ENCODE measurements around the gene C2CD2.

- no peak for TF ChIP-seq CTCF (IDR thresholded peaks at IDR 0.05)
- TF ChIP-seq POLR2A (IDR thresholded peaks at IDR 0.05): no peak
Measured at GRCh38 chr21:41890355-41890754, 63.5 kb downstream of the C2CD2 start.

All from adrenal gland (tissue), 5 donors.